PC-9 (cell line): ENCODE results near the gene UBR7. TPM values are rescaled to one million over a fixed set of nuclear protein-coding genes. Genes with fewer than 3 reads are reported as not detected.

Source experiments
- BruUV-seq: library from RNA; stranded (reverse); fragments of 400-500 nt; replicated peaks from 2 replicates; lab custom pipeline; 2021; lab: Mats Ljungman, UMichigan
- CTCF ChIA-PET: fragments of 300-600 bp; sonication (Branson Sonifier 250); formaldehyde crosslinking; loops from one replicate; lab custom pipeline; 2022; ENCODE audit warnings: antibody characterized with exemption; lab: Charles Lee
- POLR2A ChIA-PET: fragments of 300-600 bp; sonication (Branson Sonifier 250); formaldehyde crosslinking; loops from one replicate; lab custom pipeline; 2022; ENCODE audit warnings: antibody characterized with exemption; ENCODE audit not compliant: unreplicated experiment; lab: Charles Lee
- DNase-seq, 2 experiments: peaks; one replicate each; pipeline versions ENCODE4 v3.0.0 to v3.0.0-alpha.2; 2015 to 2022; ENCODE audit warnings: mixed read lengths in 1 of 2
- H2AFZ ChIP-seq: fragments of 200-600 bp; sonication (generic); 2 replicates; pipeline ENCODE4 v1.8.1; 2017; ENCODE audit warnings: antibody characterized with exemption
- H3F3A ChIP-seq: fragments of 200-600 bp; sonication (generic); 2 replicates; pipeline ENCODE4 v1.8.1; 2017; ENCODE audit warnings: antibody characterized with exemption, mild to moderate bottlenecking, low read depth; ENCODE audit not compliant: insufficient read depth
- H3K27ac ChIP-seq: fragments of 200-600 bp; sonication (generic); 2 replicates; pipeline ENCODE4 v1.6.1; 2016; ENCODE audit warnings: mixed run types
- H3K27me3 ChIP-seq: fragments of 200-600 bp; sonication (generic); 2 replicates; pipeline ENCODE4 v1.6.1; 2016; ENCODE audit warnings: low read depth, mixed run types; ENCODE audit not compliant: insufficient read depth
- H3K36me3 ChIP-seq: fragments of 200-600 bp; sonication (generic); 2 replicates; pipeline ENCODE4 v1.6.1; 2016; ENCODE audit warnings: low read depth, mixed run types
- H3K4me1 ChIP-seq: fragments of 200-600 bp; sonication (generic); replicated peaks from 2 replicates; pipeline ENCODE4 v1.6.1; 2016; ENCODE audit warnings: mixed run types; ENCODE audit not compliant: insufficient read depth
- H3K4me2 ChIP-seq: fragments of 200-600 bp; sonication (generic); 2 replicates; pipeline ENCODE4 v1.6.1; 2017; ENCODE audit warnings: mixed run types
- H3K4me3 ChIP-seq: fragments of 200-600 bp; sonication (generic); 2 replicates; pipeline ENCODE4 v1.6.1; 2016; ENCODE audit warnings: mixed run types
- H3K79me2 ChIP-seq: fragments of 200-600 bp; sonication (generic); 2 replicates; pipeline ENCODE4 v1.6.1; 2017; ENCODE audit warnings: low read depth, mixed run types
- H3K9me2 ChIP-seq: fragments of 200-600 bp; sonication (generic); 2 replicates; pipeline ENCODE4 v1.8.1; 2017; ENCODE audit warnings: mild to moderate bottlenecking; ENCODE audit not compliant: insufficient read depth
- H3K9me3 ChIP-seq: fragments of 200-600 bp; sonication (generic); 2 replicates; pipeline ENCODE4 v1.8.1; 2016; ENCODE audit warnings: low read depth; ENCODE audit not compliant: insufficient read depth
- H4K20me1 ChIP-seq: fragments of 200-600 bp; sonication (generic); 2 replicates; pipeline ENCODE4 v1.8.1; 2017; ENCODE audit not compliant: insufficient read depth
- EZH2 ChIP-seq: fragments of 200-600 bp; sonication (generic); IDR thresholded peaks from 2 replicates; pipeline ENCODE4 v1.8.0; 2017; ENCODE audit warnings: antibody characterized with exemption, low read depth
- intact Hi-C: fragments of 100-400 bp; cut with micrococcal nuclease; formaldehyde crosslinking; loops from one replicate; pipeline ENCODE4 v1.10.0; 2022; ENCODE audit not compliant: unreplicated experiment
- total RNA-seq: library from RNA; stranded (reverse); gene quantifications from 2 replicates; pipeline ENCODE4 v1.2.3, GENCODE V29; 2021
- TF ChIP-seq, protein P1 (sequence below): fragments of 200-600 bp; sonication (generic); conservative IDR thresholded peaks from 2 replicates; pipeline ENCODE4 v1.6.1; 2017; ENCODE audit warnings: mixed run types, antibody characterized with exemption, mild to moderate bottlenecking, moderate library complexity

UBR7 gene
- total RNA-seq, 1 experiment from 2014 or later, result 14.3 TPM

DNA sequence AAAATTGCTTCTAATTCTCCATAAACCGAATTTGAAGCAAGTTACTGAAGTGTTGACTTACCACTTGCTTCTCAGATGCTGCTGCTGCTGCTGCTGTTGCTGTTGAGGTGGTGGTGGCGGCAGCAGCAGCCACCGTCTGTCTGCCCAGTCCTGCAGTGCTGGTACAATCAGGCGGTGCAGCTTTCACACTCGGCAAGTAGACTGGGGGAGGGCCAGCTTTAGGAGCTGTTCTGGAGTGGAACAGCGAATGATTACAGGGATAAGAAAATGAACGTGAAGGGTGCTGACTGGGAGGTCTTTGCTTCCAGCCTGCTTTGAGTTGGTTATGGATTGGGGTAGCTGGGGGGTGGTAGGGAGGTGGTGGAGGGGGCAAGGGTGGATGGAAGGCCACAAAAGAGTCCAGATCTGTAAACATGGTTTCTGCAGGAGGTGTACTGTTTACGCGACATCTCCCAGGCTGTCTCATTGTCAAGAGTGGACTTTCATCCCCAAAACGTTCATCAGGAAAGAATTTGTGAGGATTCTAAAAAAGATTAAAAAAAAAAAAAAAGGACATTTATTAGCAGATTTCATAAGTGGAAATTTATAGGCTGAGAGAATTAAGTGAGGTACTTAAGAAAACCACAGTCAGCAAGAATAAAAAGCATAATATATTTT is 38.8 kb downstream of the UBR7 start:
- Histone ChIP-seq H3K4me3 (no peak overlapping the region), H3K36me3 (peaks cover 6% of the 10 kb centered on the region; the same call in 1 of the 2 replicates), H3K4me1 (peaks cover 2% of the 10 kb centered on the region), H3K9me3 (no peaks in the 10 kb centered on the region), H2AFZ (no peak overlapping the region), H3F3A (no peaks in the 10 kb centered on the region; the same call in 1 of the 2 replicates), H3K27ac (no peak overlapping the region), H4K20me1 (no peaks in the 10 kb centered on the region), H3K4me2 (no peak overlapping the region), H3K9me2 (no peaks in the 10 kb centered on the region), H3K79me2 (no peaks in the 10 kb centered on the region), H3K27me3 (no peaks in the 10 kb centered on the region)
- POLR2A ChIA-PET, result no interaction called here
- no peak for TF ChIP-seq EZH2
- TF ChIP-seq, protein P1, sequence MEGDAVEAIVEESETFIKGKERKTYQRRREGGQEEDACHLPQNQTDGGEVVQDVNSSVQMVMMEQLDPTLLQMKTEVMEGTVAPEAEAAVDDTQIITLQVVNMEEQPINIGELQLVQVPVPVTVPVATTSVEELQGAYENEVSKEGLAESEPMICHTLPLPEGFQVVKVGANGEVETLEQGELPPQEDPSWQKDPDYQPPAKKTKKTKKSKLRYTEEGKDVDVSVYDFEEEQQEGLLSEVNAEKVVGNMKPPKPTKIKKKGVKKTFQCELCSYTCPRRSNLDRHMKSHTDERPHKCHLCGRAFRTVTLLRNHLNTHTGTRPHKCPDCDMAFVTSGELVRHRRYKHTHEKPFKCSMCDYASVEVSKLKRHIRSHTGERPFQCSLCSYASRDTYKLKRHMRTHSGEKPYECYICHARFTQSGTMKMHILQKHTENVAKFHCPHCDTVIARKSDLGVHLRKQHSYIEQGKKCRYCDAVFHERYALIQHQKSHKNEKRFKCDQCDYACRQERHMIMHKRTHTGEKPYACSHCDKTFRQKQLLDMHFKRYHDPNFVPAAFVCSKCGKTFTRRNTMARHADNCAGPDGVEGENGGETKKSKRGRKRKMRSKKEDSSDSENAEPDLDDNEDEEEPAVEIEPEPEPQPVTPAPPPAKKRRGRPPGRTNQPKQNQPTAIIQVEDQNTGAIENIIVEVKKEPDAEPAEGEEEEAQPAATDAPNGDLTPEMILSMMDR, result no peak
- CTCF ChIA-PET, result no interaction called here
- DNase-seq, result no peak
- intact Hi-C loops, result no loop called here
- BruUV-seq, result no TSS peak

DNA sequence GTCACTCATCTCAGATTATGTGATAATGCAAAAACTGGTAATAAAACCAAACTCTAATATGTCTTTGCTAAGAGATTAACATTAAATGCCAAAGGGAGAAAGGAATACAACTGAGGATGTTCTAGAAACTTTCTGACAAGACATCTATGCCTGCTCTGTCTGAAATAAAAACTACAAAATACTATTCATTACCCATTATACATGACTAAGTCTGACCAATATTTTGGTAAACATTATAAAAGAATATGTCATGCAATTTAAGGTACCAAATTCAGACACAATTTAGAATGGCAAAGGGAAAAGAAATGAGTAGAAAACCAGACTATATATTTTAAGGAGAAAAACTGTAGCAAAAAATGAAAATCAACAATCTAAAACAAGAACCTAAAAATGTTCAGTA is 39.5 kb downstream of the UBR7 start:
- BruUV-seq, result no TSS peak
- ChIA-PET CTCF (no interaction called here), POLR2A (no interaction called here)
- Histone ChIP-seq H3K4me3 (no peak overlapping the region), H3K79me2 (no peaks in the 10 kb centered on the region), H2AFZ (no peak overlapping the region), H3K27me3 (no peaks in the 10 kb centered on the region), H3K27ac (no peak overlapping the region), H3K4me1 (no peaks in the 10 kb centered on the region), H4K20me1 (no peaks in the 10 kb centered on the region), H3K9me3 (no peaks in the 10 kb centered on the region), H3K36me3 (peaks cover 6% of the 10 kb centered on the region; the same call in 1 of the 2 replicates), H3K4me2 (no peak overlapping the region), H3K9me2 (no peaks in the 10 kb centered on the region), H3F3A (no peaks in the 10 kb centered on the region; the same call in 1 of the 2 replicates)
- intact Hi-C loops, result no loop called here
- TF ChIP-seq EZH2, result no peak
- TF ChIP-seq, protein P1, result no peak
- no peak for DNase-seq

DNA sequence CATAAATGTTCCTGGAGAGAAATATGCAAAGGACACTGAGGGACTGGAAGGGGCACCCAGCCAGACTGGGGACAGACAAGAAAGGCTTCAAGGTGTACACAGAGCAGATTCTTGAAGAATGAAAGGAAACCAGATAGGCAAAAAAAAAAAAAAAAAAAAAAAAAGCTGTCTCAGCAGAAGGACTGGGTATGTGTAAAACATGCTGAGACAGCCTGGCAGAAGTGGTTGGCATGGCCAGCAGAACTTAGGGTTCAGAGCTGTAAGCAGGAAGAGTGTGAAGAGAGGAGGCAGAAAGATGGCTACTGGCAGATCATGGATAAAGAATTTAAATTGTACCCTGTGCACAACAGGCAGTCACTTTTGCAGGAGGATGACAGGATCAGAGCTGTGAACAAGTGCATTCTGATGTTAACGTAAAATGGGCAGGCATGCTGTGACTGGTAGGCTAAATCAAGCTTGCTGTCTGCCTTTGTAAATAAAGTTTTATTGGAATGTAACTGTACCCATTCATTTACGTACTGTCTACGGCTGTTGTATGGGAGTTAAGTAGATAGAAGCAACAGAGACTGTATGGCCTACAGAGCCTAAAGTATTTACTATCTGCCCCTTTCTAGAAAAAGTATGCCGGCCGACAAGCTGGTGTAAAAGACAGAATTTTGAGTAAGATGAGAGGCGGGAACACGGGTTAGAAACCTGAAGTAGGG is 42.2 kb downstream of the UBR7 start:
- H3K4me3 ChIP-seq, result no peak overlapping the region
- no TSS peak for BruUV-seq
- no peaks in the 10 kb centered on the region for H3K4me1 ChIP-seq
- H3K4me2 ChIP-seq, result no peak overlapping the region
- POLR2A ChIA-PET, result no interaction called here
- DNase-seq, result no peak
- H3K9me2 ChIP-seq, result no peaks in the 10 kb centered on the region
- intact Hi-C loops, result no loop called here
- no peak for TF ChIP-seq EZH2
- TF ChIP-seq, protein P1, result no peak
- H3K79me2 ChIP-seq, result no peaks in the 10 kb centered on the region
- H3K27me3 ChIP-seq, result no peaks in the 10 kb centered on the region
- H3K27ac ChIP-seq, result no peak overlapping the region
- no peak overlapping the region for H2AFZ ChIP-seq
- H4K20me1 ChIP-seq, result no peaks in the 10 kb centered on the region
- CTCF ChIA-PET, result no interaction called here
- H3F3A ChIP-seq, result peaks cover 5% of the 10 kb centered on the region; the same call in 1 of the 2 replicates
- H3K36me3 ChIP-seq, result peaks cover 6% of the 10 kb centered on the region; the same call in 1 of the 2 replicates
- H3K9me3 ChIP-seq, result no peaks in the 10 kb centered on the region
